Dermis blood vessel endothelial cell (primary cell): Measurements from ENCODE around the gene RAB6A. TPM values are rescaled to one million over a fixed set of nuclear protein-coding genes. Genes with fewer than 3 reads are reported as not detected.
"Not testable (repeated sequence)": the region's sequence is repeated elsewhere in the genome, so short reads cannot be mapped to it uniquely, and the experiment has no call there.

Experiments used
- DNase-seq: peaks from one replicate; pipeline ENCODE4 v3.0.0; 2010
- total RNA-seq: library from RNA; depleted of rRNA; stranded (reverse); fragments of >200 nt; gene quantifications from 2 replicates; pipeline ENCODE4 v1.2.3, GENCODE V29; 2014

The RAB6A gene
- total RNA-seq, 1 donor from 2014 or later: 175 TPM

DNA sequence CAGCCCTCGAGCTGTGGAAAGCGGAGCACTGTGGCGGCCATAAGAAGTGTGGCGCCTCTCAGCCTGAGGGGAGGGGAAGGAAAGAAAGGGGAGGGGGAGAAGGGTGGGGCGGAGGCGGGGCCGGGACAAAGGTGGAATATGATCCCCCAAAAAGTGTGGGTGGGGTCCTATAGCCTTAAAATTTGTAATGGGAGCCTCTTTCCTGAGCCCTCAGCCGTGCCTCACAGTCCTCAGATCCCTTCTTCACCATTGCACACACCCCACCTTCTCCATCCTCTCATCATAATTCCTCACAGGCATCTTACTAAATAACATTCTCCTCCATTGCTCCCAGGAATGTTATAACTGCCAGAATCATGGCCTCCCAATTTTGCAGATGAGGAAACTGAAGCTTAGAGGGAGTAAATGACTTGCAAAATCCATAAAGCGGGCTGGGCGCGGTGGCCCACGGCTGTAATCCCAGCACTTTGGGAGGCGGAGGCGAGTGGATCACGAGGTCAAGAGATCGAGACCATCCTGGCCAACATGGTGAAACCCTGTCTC lies 600 bp upstream of the RAB6A start:
- DNase-seq: no peak

- peak; percentile 41 for DNase-seq
Observed at GRCh38 chr11:73760135-73760678, 667 bp downstream of the RAB6A start.

DNA sequence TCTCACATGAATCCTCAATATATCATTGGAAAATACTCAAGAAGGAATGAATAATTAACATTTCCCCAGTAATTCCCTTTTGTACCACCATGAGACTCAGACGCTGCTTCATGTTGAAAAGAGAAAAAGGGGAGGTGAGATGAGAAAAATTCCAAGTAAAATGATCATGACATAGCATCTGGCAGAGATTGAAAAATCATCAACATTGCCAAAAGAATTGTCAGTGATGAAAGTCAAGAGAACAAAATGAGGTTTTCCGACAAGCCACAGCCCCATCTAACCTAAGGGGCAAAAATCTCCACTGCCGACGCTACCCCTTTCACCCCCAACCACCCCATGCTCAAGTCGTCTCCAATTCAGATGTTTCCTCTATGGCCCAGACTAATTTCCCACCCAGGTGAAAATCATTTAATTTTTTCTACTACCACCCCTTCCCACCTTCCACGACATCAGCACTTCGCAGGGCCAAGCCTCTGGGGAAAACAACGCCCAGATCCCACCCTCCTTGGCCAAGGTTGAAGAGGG lies 1.2 kb downstream of the RAB6A start:
- peak; percentile 53 for DNase-seq

DNA sequence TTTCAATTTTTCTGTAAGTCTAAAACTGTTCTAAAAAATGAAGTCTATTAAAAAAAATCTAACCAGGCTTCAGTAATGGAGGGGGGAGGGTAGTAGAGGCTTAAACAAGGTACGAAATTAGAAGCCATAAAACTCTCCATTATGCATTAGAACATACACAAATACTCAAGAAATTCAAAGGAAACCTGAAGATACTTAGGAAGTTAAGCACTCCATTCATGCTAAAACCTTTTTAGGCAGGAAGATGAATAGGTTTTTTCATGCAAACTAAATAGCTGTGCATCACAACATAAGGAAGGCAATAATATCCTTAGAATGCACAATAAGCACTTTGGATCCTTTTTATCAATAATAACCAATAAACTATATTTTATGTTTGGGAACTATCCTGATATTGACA lies 2.4 kb downstream of the RAB6A start:
- no peak for DNase-seq

DNA sequence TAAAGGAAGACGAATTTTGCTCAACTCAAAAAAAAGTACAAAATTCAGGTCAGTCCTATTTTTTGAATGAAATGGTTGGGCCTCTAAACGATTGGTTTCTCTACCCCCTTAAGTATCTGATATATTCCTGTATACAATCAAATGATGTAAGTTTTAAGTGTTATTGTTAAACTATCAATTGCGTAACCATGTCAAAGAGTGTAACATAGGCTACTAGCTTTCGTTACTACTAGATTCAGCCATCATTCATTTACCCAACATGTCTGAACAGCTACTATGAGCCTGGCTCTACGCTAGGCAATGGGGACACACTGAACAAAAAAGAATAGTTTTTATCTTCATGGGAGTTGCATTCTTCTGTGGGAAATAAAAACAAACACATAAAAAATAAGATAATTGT lies 3.3 kb downstream of the RAB6A start:
- DNase-seq: no peak

- no peak for DNase-seq
Observed at GRCh38 chr11:73755670-73756069, 5.2 kb downstream of the RAB6A start.

DNA sequence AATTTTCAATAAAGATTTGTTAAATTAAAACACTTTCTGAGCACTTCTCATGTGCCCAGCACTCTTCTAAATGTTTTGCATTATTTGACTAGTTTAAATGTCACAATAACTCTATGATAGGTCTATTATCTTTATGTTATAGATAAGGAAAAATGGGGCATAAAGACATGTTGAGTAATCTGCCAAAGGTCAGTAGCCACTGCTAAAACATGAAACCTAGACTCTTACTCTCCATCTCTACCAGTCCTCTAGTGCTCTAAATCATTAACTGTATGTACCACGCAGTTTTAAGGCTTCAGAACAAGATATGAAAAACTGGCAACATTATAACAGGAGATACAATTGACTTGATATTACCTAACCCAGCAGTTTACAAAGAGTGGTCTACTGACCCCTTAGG lies 6.9 kb downstream of the RAB6A start:
- DNase-seq: no peak

DNA sequence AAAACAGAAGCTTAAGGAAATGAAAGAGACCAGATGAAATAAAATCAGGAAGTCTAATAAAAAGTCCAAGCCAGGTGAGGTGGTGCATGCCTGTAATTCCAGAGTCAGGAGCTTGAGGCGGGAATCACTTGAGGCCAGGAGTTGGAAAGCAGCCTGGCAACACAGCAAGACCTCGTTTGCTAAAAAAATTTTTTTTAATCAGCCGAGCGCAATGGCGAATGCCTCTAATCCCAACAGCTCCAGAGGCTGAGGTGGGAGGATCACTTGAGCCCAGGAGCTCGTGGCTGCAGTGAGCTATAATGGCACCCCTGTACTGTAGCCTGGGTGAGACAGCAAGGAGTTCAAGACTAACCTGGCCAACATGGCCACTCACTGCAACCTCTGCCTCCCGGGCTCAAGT lies 8.0 kb downstream of the RAB6A start:
- DNase-seq: no peak

DNA sequence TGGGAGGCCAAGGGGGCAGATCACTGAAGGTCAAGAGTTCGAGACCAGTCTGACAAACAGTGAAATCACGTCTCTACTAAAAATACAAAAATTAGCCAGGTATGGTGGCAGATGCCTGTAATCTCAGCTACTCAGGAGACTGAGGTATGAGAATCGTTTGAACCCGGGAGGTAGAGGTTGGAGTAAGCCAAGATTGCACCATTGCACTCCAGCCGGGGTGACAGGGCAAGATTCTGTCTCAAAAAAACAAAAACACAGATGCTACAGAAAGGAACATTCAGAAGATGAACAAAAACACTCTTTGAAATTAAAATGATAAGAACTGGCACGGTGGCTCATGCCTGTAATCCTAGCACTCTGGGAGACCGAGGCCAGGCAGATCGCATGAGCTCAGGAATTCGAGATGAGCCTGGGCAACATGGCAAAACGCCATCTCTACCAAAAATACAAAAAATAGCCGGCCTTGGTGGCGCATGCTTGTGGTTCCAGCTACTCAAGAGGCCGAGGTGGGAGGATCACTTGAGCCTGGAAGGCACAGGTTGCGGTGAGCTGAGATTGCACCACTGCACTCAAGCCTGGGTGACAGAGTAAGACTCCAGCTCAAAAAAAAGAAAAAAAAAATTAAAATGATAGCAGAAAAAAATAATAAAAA lies 8.5 kb downstream of the RAB6A start:
- DNase-seq: no peak

DNA sequence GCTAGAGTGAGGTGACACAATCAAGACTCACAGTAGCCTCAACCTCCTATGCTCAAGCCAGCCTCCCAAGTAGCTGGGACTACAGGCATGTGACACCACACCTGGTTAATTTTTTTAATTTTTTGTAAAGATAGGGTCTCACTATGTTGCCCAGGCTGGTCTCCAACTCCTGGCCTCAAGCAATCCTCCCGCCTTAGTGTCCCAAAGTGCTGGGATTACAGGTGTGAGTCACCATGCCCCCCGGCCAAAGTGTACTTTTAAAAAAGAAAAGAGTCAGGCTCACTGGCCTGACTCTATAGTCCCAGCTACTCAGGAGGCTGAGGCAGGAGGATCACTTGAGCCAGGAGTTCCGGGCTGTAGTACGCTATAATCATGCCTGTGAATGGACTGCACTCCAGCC lies 10.0 kb downstream of the RAB6A start:
- not testable (repeated sequence) for DNase-seq

GRCh38 chr11:73750228-73750627 lies 10.6 kb downstream of the RAB6A start:
- DNase-seq: no peak

DNA sequence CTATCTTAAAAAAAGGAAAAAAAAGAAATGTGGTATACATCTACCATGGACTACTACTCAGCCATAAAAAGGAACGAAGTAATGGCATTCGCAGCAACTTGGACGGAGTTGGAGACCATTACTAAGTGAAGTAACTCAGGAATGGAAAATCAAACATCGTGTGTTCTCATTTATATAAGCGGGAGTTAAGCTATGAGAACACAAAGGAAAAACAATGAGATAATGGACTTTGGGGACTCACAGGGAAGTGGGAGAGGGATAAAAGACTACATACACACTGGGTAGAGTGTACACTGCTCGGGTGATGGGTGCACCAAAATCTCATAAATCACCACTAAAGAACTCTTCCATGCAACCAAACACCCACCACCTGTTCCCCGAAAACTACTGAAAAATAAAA lies 11.8 kb downstream of the RAB6A start:
- no peak for DNase-seq

- DNase-seq: no peak
Observed at GRCh38 chr11:73748300-73748699, 12.6 kb downstream of the RAB6A start.

DNA sequence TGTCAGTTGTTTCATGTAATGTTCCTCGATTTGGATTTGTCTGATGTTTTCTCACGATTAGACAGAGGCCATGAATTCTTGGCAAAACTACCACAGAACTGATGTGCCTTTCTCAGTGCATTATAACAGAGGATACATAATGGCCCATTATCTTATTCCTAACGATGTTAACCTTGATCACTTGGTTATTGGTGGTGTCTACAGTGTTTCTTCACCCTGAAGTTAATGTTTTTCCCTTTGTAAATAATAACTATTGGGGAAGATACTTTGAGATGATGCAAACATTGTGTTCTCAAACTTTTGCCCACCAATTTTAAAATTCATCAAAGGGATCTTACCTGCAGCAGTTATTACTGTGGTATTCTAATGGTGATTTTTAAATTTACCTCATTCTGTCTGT lies 13.1 kb downstream of the RAB6A start:
- no peak for DNase-seq

DNA sequence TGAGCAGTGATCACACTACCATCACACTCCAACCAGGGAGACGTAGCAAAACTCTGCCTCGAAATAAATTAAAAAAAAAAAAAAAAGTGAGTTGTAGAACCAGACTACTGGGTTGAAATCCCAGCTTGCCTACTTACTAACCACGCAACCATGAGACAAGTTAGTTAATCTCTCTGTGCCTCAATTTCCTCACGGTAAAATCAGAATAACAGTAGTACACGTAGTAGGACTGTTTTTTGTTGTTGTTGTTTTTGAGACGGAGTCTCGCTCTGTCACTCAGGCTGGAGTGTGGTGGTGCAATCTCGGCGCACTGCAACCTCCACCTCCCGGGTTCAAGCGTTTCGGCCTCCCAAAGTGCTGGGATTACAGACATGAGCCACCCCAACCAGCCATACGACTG lies 14.2 kb downstream of the RAB6A start:
- no peak for DNase-seq

GRCh38 chr11:73743045-73743444 lies 17.8 kb downstream of the RAB6A start:
- no peak for DNase-seq

- not testable (repeated sequence) for DNase-seq
Observed at GRCh38 chr11:73735959-73736358, 24.9 kb downstream of the RAB6A start.

GRCh38 chr11:73734993-73735392 lies 25.9 kb downstream of the RAB6A start:
- DNase-seq: no peak

DNA sequence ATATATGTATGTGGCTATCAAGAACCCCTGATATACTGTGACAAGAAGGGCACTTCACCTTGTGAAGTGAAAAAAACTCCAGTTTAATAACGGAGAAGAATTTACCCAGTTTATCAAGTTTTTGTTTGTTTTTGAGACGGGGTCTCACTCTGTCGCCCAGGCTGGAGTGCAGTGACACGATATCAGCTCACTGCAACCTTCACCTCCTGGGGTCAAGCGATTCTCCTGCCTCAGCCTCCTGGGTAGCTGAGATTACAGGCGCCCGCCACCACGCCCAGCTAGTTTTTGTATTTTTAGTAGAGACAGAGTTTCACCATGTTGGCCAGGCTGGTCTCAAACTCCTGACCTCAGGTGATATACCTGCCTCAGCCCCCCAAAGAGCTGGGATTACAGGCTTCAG lies 26.9 kb downstream of the RAB6A start:
- not testable (repeated sequence) for DNase-seq

DNA sequence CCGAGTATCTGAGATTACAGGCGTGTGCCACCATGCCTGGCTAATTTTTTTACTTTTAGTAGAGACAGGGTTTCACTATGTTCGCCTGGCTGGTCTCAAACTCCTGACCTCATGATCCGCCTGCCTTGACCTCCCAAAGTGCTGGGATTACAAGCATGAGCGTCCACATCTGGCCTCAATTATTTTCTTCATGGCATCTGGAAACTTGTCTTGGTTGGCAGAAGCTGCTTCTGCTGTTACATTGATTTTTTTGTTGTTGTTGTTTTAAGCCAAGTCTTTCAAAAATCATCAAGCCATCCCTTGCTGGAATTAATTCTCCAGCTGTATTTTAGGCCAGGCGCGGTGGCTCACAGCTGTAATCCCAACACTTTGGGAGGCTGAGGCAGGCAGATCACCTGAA lies 27.9 kb downstream of the RAB6A start:
- not testable (repeated sequence) for DNase-seq

DNA sequence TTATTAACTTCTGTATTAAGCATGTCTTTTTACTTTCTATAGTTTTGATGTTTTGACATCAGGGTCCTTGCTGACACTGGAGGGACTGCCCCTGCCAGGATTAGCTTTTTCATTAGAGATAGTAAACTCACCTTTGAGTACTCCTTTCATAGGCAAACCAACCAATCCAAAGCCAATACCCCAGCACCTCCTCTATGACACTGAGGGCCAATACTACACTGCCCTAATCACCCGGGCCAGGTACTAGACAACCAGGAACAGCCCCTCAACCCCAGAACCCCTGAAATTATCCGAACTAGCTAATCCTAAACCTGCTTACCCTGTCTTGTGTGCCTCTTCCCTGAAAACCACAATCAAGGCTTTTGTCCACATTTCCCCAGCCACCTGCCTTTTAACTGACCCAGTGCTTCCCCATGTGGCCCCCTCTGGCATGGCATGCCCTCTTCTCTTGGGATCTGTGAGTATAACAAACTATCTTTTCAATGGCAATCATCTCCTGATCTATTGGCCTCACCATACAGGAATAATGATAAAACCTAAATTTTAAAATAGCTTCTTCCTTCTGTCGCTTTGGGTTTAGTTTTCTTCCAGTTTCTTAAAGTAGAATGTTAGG lies 31.2 kb downstream of the RAB6A start:
- DNase-seq: peak; percentile 28

DNA sequence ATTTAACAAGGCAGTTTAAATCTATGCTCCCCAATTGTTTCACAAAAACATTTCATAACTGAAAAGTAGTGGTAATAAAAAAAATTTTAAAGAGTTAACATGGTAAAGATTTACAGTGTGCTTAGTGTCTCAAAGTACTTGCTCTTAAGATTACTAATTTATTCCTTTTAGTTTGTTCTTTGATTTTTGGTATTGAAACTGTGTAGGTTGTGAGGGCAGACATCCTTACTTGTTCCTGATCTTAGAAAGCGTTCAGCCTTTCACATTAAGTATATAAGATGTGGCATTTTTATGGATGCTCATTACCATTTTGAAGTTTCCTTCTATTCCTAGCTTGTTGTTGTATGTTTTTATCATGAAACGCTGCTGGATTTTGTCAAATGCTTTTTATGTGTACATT lies 32.9 kb downstream of the RAB6A start:
- DNase-seq: no peak

- no peak for DNase-seq
Observed at GRCh38 chr11:73726825-73727224, 34.0 kb downstream of the RAB6A start.

DNA sequence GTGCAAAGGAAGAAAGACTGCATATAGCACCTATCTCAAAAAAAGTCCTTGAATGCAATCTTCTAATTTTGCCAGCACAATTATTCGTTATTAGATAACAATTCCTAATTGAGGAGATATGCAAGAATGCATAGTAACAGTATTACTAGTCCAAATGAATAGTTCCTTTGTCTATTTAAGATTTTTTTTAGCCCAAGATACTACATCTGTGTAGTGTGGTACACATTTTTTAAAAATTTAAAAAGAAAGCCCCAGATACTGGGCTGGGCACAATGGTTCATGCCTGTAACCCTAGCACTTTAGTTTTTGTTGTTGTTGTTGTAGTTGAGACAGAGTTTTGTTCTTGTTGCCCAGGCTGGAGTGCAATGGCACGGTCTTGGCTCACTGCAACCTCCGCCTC lies 43.7 kb downstream of the RAB6A start:
- DNase-seq: no peak
